Stimulated activated memory B cell treated with anti-CD40 and anti-IgM and Interleukin-4, amounts not matched to agents 10 μg/mL and 1 μg/mL and 100 μg/mL, for 72 hours (primary cell): ENCODE results near the gene DAW1.
"Not testable (repeated sequence)": the region's sequence is repeated elsewhere in the genome, so short reads cannot be mapped to it uniquely, and the experiment has no call there.

Experiments used
- ATAC-seq: fragments of 150-1000 bp; cut with Tn5 transposase; 2 replicates; pipeline ENCODE4 v1.10.0; 2021
- H3K27ac Mint-ChIP-seq: one replicate; pipeline ENCODE4 v1.8.0; 2022; ENCODE audit warnings: mild to moderate bottlenecking, mixed read lengths
- H3K27me3 Mint-ChIP-seq: one replicate; pipeline ENCODE4 v1.8.0; 2022; ENCODE audit warnings: mixed read lengths
- H3K36me3 Mint-ChIP-seq: one replicate; pipeline ENCODE4 v1.8.0; 2022; ENCODE audit warnings: mixed read lengths
- H3K4me1 Mint-ChIP-seq: one replicate; pipeline ENCODE4 v1.8.0; 2022; ENCODE audit warnings: mixed read lengths
- H3K4me3 Mint-ChIP-seq: one replicate; pipeline ENCODE4 v1.8.0; 2022; ENCODE audit warnings: mild to moderate bottlenecking, moderate library complexity, mixed read lengths
- H3K9me3 Mint-ChIP-seq: one replicate; pipeline ENCODE4 v1.8.0; 2022; ENCODE audit warnings: mixed read lengths

Gene DAW1

GRCh38 chr2:227932403-227932802 is 61.0 kb downstream of the DAW1 start:
- H3K9me3 Mint-ChIP-seq: peaks cover under 1% of the 10 kb centered on the region
- H3K27me3 Mint-ChIP-seq: no peaks in the 10 kb centered on the region
- no peaks in the 10 kb centered on the region for H3K36me3 Mint-ChIP-seq
- H3K4me3 Mint-ChIP-seq: no peak overlapping the region
- ATAC-seq: no peak
- H3K27ac Mint-ChIP-seq: no peak overlapping the region
- H3K4me1 Mint-ChIP-seq: no peaks in the 10 kb centered on the region

GRCh38 chr2:227933884-227934283 is 62.5 kb downstream of the DAW1 start:
- Mint-ChIP-seq H3K27ac (no peak overlapping the region), H3K4me1 (no peaks in the 10 kb centered on the region), H3K36me3 (no peaks in the 10 kb centered on the region), H3K9me3 (no peaks in the 10 kb centered on the region), H3K4me3 (no peak overlapping the region), H3K27me3 (peaks cover 1% of the 10 kb centered on the region)
- no peak for ATAC-seq

- not testable (repeated sequence) for ATAC-seq, H3K9me3 Mint-ChIP-seq, H3K4me1 Mint-ChIP-seq, H3K27ac Mint-ChIP-seq, H3K36me3 Mint-ChIP-seq, H3K4me3 Mint-ChIP-seq
- peaks cover 10% of the 10 kb centered on the region for H3K27me3 Mint-ChIP-seq
Measured at GRCh38 chr2:227936249-227936648, 64.8 kb downstream of the DAW1 start.

GRCh38 chr2:227939271-227940027 is 68.0 kb downstream of the DAW1 start:
- Mint-ChIP-seq H3K36me3 (no peaks in the 10 kb centered on the region), H3K27me3 (peaks cover 10% of the 10 kb centered on the region), H3K27ac (no peak overlapping the region), H3K4me1 (no peaks in the 10 kb centered on the region), H3K4me3 (no peak overlapping the region), H3K9me3 (no peaks in the 10 kb centered on the region)
- ATAC-seq: no peak

- peak; percentile 39 for ATAC-seq
- Mint-ChIP-seq H3K36me3 (no peaks in the 10 kb centered on the region), H3K27me3 (peaks cover 10% of the 10 kb centered on the region), H3K4me1 (no peaks in the 10 kb centered on the region), H3K27ac (no peak overlapping the region), H3K4me3 (no peak overlapping the region), H3K9me3 (peaks cover 4% of the 10 kb centered on the region)
Measured at GRCh38 chr2:227942021-227942420, 70.6 kb downstream of the DAW1 start.

- no peaks in the 10 kb centered on the region for H3K36me3 Mint-ChIP-seq
- H3K27me3 Mint-ChIP-seq: peaks cover 10% of the 10 kb centered on the region
- H3K27ac Mint-ChIP-seq: no peak overlapping the region
- H3K4me1 Mint-ChIP-seq: no peaks in the 10 kb centered on the region
- H3K4me3 Mint-ChIP-seq: no peak overlapping the region
- peaks cover 4% of the 10 kb centered on the region for H3K9me3 Mint-ChIP-seq
- no peak for ATAC-seq
Measured at GRCh38 chr2:227942965-227943364, 71.5 kb downstream of the DAW1 start.

- no peak overlapping the region for H3K27ac Mint-ChIP-seq
- ATAC-seq: no peak
- no peaks in the 10 kb centered on the region for H3K36me3 Mint-ChIP-seq
- H3K9me3 Mint-ChIP-seq: peaks cover 2% of the 10 kb centered on the region
- H3K4me1 Mint-ChIP-seq: no peaks in the 10 kb centered on the region
- H3K4me3 Mint-ChIP-seq: no peak overlapping the region
- H3K27me3 Mint-ChIP-seq: no peaks in the 10 kb centered on the region
Measured at GRCh38 chr2:227960317-227960716, 88.9 kb downstream of the DAW1 start.

GRCh38 chr2:227971619-227972230 is 100.3 kb downstream of the DAW1 start:
- Mint-ChIP-seq H3K4me3 (no peak overlapping the region), H3K36me3 (no peaks in the 10 kb centered on the region), H3K4me1 (no peaks in the 10 kb centered on the region), H3K27me3 (no peaks in the 10 kb centered on the region), H3K9me3 (no peaks in the 10 kb centered on the region), H3K27ac (no peak overlapping the region)
- ATAC-seq: no peak

- H3K36me3 Mint-ChIP-seq: no peaks in the 10 kb centered on the region
- no peak overlapping the region for H3K27ac Mint-ChIP-seq
- ATAC-seq: no peak
- H3K27me3 Mint-ChIP-seq: no peaks in the 10 kb centered on the region
- H3K9me3 Mint-ChIP-seq: no peaks in the 10 kb centered on the region
- H3K4me3 Mint-ChIP-seq: no peak overlapping the region
- H3K4me1 Mint-ChIP-seq: no peaks in the 10 kb centered on the region
Measured at GRCh38 chr2:227973241-227973640, 101.8 kb downstream of the DAW1 start.
